ENCODE measurements around the gene ALOXE3.

ALOXE3 gene

GRCh38 chr17:8048736-8049135, 69.6 kb downstream of the ALOXE3 start:
- H3K27ac ChIP-seq (ENCODE audit: low read length), result no peak overlapping the region
- H3K4me2 ChIP-seq (ENCODE audit: insufficient read depth, low read length), result no peak overlapping the region
- H3K9ac ChIP-seq (ENCODE audit: low read depth, low read length), result no peak overlapping the region
- no peak for ATAC-seq (ENCODE audit: insufficient read depth, low read depth)
- no peaks in the 10 kb centered on the region for H3K36me3 ChIP-seq (ENCODE audit: insufficient read depth, low read length)
- no peaks in the 10 kb centered on the region for H3K9me3 ChIP-seq (ENCODE audit: insufficient read depth, low read length, severe bottlenecking)
- no peak overlapping the region for H2AFZ ChIP-seq (ENCODE audit: low read depth, low read length)
- DNase-seq, result no peak
- no peaks in the 10 kb centered on the region for H4K20me1 ChIP-seq (ENCODE audit: insufficient read depth, low read length)
- no peaks in the 10 kb centered on the region for H3K4me1 ChIP-seq (ENCODE audit: insufficient read depth, low read length)
- H3K27me3 ChIP-seq (ENCODE audit: insufficient read depth, low read length, poor library complexity), result peaks cover 19% of the 10 kb centered on the region
- TF ChIP-seq CTCF (IDR thresholded peaks at IDR 0.05; ENCODE audit: borderline replicate concordance, extremely low read depth, low read length, poor library complexity, severe bottlenecking) (no peak), EZH2 (IDR thresholded peaks at IDR 0.05; ENCODE audit: borderline replicate concordance, low read depth, low read length, severe bottlenecking) (no peak)
- no peak overlapping the region for H3K4me3 ChIP-seq (ENCODE audit: low read depth in 1 of 2, low read length in 2 of 2)
- H3K79me2 ChIP-seq (ENCODE audit: insufficient read depth, low read length), result no peaks in the 10 kb centered on the region

DNA sequence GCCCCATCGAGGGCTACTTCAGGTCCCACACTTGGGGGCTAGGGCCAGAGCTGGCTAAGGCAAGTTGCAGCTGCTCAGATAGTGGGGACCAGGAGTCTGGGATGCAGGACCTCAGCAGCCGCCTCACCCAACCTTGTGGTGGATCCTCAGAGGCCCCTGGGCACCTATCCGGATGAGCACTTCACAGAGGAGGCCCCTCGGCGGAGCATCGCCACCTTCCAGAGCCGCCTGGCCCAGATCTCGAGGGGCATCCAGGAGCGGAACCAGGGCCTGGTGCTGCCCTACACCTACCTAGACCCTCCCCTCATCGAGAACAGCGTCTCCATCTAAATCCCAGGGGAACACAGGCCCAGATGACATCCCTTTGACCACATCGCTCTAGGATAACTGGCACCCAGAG, 70.1 kb downstream of the ALOXE3 start:
- H3K36me3 ChIP-seq (ENCODE audit: insufficient read depth, low read length), result no peaks in the 10 kb centered on the region
- DNase-seq, result no peak
- no peak for ATAC-seq (ENCODE audit: insufficient read depth, low read depth)
- no peak overlapping the region for H3K4me3 ChIP-seq (ENCODE audit: low read depth in 1 of 2, low read length in 2 of 2)
- H3K9me3 ChIP-seq (ENCODE audit: insufficient read depth, low read length, severe bottlenecking), result no peaks in the 10 kb centered on the region
- no peak overlapping the region for H3K4me2 ChIP-seq (ENCODE audit: insufficient read depth, low read length)
- no peaks in the 10 kb centered on the region for H3K79me2 ChIP-seq (ENCODE audit: insufficient read depth, low read length)
- no peaks in the 10 kb centered on the region for H4K20me1 ChIP-seq (ENCODE audit: insufficient read depth, low read length)
- no peak overlapping the region for H3K27ac ChIP-seq (ENCODE audit: low read length)
- no peaks in the 10 kb centered on the region for H3K4me1 ChIP-seq (ENCODE audit: insufficient read depth, low read length)
- TF ChIP-seq CTCF (IDR thresholded peaks at IDR 0.05; ENCODE audit: borderline replicate concordance, extremely low read depth, low read length, poor library complexity, severe bottlenecking) (no peak), EZH2 (IDR thresholded peaks at IDR 0.05; ENCODE audit: borderline replicate concordance, low read depth, low read length, severe bottlenecking) (no peak)
- no peak overlapping the region for H3K9ac ChIP-seq (ENCODE audit: low read depth, low read length)
- H3K27me3 ChIP-seq (ENCODE audit: insufficient read depth, low read length, poor library complexity), result peaks cover 19% of the 10 kb centered on the region
- H2AFZ ChIP-seq (ENCODE audit: low read depth, low read length), result no peak overlapping the region

DNA sequence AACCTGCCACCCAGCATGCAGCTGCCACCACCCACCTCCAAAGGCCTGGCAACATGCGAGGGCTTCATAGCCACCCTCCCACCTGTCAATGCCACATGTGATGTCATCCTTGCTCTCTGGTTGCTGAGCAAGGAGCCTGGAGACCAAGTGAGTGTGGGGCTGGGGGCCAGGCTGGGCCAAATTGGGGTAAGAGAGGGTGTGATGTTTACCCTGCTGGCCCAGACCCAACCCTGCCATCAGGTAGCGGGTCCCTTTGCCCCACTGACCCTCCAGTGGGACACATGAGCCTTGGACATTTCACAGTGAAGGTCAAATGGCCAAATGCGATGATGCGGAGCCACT, 70.6 kb downstream of the ALOXE3 start:
- no peak overlapping the region for H3K4me2 ChIP-seq (ENCODE audit: insufficient read depth, low read length)
- TF ChIP-seq CTCF (IDR thresholded peaks at IDR 0.05; ENCODE audit: borderline replicate concordance, extremely low read depth, low read length, poor library complexity, severe bottlenecking), result no peak
- TF ChIP-seq EZH2 (IDR thresholded peaks at IDR 0.05; ENCODE audit: borderline replicate concordance, low read depth, low read length, severe bottlenecking), result no peak
- H3K4me1 ChIP-seq (ENCODE audit: insufficient read depth, low read length), result no peaks in the 10 kb centered on the region
- H3K36me3 ChIP-seq (ENCODE audit: insufficient read depth, low read length), result no peaks in the 10 kb centered on the region
- no peak for ATAC-seq (ENCODE audit: insufficient read depth, low read depth)
- no peak for DNase-seq
- no peak overlapping the region for H3K9ac ChIP-seq (ENCODE audit: low read depth, low read length)
- peaks cover 19% of the 10 kb centered on the region for H3K27me3 ChIP-seq (ENCODE audit: insufficient read depth, low read length, poor library complexity)
- H3K79me2 ChIP-seq (ENCODE audit: insufficient read depth, low read length), result no peaks in the 10 kb centered on the region
- no peak overlapping the region for H3K4me3 ChIP-seq (ENCODE audit: low read depth in 1 of 2, low read length in 2 of 2)
- H3K27ac ChIP-seq (ENCODE audit: low read length), result no peak overlapping the region
- H3K9me3 ChIP-seq (ENCODE audit: insufficient read depth, low read length, severe bottlenecking), result no peaks in the 10 kb centered on the region
- H4K20me1 ChIP-seq (ENCODE audit: insufficient read depth, low read length), result no peaks in the 10 kb centered on the region
- H2AFZ ChIP-seq (ENCODE audit: low read depth, low read length), result no peak overlapping the region

All from DND-41 (cell line).